ENCODE measurements around the gene RAD18. TPM values are rescaled to one million over a fixed set of nuclear protein-coding genes. Genes with fewer than 3 reads are reported as not detected.

Gene RAD18
- total RNA-seq, 3 donors from 2014 or later (not counting 1 experiment from before 2014, with no cell fraction given) = 19.8 to 23.3 (median 22.5) TPM

DNA sequence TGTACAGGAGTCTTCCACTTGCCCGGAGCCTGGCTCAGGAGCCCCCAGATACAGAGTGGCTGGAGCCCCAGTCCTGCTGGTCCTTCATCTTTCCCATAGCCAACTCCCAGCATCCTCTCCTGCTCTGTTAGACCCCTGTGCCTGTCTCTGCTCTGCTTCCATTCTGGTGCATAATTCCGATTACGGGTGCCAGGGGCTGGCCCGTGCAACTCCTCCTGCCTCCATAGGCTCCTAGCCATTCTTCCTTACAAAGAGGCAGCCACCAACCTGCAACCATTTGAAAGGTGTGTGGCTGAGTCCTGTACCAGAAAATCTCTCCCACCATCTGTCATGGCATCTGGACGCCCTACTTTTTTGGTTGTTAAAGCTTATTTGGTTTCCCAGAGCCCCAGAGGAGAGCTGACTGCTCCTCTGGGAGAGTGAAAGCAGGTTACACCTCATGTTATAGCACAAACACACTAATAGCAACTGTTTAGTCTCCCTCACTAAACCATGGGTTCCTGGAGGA lies 5.2 kb upstream of the RAD18 start:
- no peaks in the 10 kb centered on the region for H3K36me3 ChIP-seq (ENCODE audit: control insufficient read depth, insufficient read depth, low read length)
- intact Hi-C loops (cut with micrococcal nuclease) = no loop called here
- peaks cover 7 to 12% of the 10 kb centered on the region in 2 donors for H3K4me1 Mint-ChIP-seq
- no peak overlapping the region for H3K4me3 ChIP-seq (ENCODE audit: low read length)
- no peak for DNase-seq
- H3K4me1 ChIP-seq (ENCODE audit: control insufficient read depth, insufficient read depth, low read length) = peaks cover 8% of the 10 kb centered on the region
- no peak overlapping the region for H3K27ac ChIP-seq (ENCODE audit: low read length)
- no peaks in the 10 kb centered on the region for H3K9me3 ChIP-seq (ENCODE audit: control insufficient read depth, insufficient read depth, low read length)
- peaks cover 3% of the 10 kb centered on the region for H3K27me3 ChIP-seq (ENCODE audit: control insufficient read depth, insufficient read depth, low read length)
- 86% methylated on average over 5 of the region's 5 CpGs for WGBS (ENCODE audit: insufficient coverage)
- H3K9me3 Mint-ChIP-seq = no peaks in the 10 kb centered on the region
- no peak for ATAC-seq
- TF ChIP-seq, protein P1, sequence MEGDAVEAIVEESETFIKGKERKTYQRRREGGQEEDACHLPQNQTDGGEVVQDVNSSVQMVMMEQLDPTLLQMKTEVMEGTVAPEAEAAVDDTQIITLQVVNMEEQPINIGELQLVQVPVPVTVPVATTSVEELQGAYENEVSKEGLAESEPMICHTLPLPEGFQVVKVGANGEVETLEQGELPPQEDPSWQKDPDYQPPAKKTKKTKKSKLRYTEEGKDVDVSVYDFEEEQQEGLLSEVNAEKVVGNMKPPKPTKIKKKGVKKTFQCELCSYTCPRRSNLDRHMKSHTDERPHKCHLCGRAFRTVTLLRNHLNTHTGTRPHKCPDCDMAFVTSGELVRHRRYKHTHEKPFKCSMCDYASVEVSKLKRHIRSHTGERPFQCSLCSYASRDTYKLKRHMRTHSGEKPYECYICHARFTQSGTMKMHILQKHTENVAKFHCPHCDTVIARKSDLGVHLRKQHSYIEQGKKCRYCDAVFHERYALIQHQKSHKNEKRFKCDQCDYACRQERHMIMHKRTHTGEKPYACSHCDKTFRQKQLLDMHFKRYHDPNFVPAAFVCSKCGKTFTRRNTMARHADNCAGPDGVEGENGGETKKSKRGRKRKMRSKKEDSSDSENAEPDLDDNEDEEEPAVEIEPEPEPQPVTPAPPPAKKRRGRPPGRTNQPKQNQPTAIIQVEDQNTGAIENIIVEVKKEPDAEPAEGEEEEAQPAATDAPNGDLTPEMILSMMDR (IDR thresholded peaks at IDR 0.05) = no peak
- H3K4me3 Mint-ChIP-seq = no peak overlapping the region
- peaks cover 17 to 32% of the 10 kb centered on the region in 2 donors for H3K27me3 Mint-ChIP-seq (ENCODE audit: low read depth in 2 of 2)
- H3K27ac Mint-ChIP-seq = no peak overlapping the region
- H3K36me3 Mint-ChIP-seq = no peaks in the 10 kb centered on the region

DNA sequence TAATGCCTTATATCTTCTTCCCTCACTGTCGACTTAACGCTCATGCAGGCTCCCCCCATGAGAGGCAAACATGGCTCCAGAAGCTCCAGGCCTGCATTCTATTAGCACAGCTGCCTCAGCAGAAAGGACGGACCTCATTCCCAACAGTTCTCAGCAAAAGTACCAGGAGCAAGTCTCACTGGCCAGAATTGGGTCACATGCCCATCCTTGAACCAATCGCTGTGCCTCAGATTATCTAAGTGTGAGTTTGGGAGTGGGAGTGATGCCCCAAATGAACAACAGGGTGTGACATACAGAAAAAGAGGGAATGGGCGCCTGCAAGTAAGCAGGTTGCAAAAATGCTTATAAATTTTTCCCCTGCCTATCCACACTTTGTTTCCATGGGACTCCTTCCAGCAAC lies 4.3 kb upstream of the RAD18 start:
- TF ChIP-seq, protein P1 (IDR thresholded peaks at IDR 0.05) = no peak
- Histone ChIP-seq H3K27ac (ENCODE audit: low read length) (no peak overlapping the region), H3K9me3 (ENCODE audit: control insufficient read depth, insufficient read depth, low read length) (no peaks in the 10 kb centered on the region), H3K4me1 (ENCODE audit: control insufficient read depth, insufficient read depth, low read length) (peaks cover 13% of the 10 kb centered on the region), H3K36me3 (ENCODE audit: control insufficient read depth, insufficient read depth, low read length) (no peaks in the 10 kb centered on the region), H3K27me3 (ENCODE audit: control insufficient read depth, insufficient read depth, low read length) (peaks cover 3% of the 10 kb centered on the region), H3K4me3 (ENCODE audit: low read length) (no peak overlapping the region)
- H3K4me3 Mint-ChIP-seq = no peak overlapping the region
- DNase-seq = no peak
- intact Hi-C loops (cut with micrococcal nuclease) = no loop called here
- no peak for ATAC-seq
- 92% methylated on average over 4 of the region's 5 CpGs for WGBS (ENCODE audit: insufficient coverage)
- no peaks in the 10 kb centered on the region for H3K36me3 Mint-ChIP-seq
- no peaks in the 10 kb centered on the region for H3K9me3 Mint-ChIP-seq
- peaks cover 15 to 26% of the 10 kb centered on the region in 2 donors for H3K27me3 Mint-ChIP-seq (ENCODE audit: low read depth in 2 of 2)
- H3K4me1 Mint-ChIP-seq = peaks cover 15 to 21% of the 10 kb centered on the region in 2 donors
- H3K27ac Mint-ChIP-seq = no peak overlapping the region

DNA sequence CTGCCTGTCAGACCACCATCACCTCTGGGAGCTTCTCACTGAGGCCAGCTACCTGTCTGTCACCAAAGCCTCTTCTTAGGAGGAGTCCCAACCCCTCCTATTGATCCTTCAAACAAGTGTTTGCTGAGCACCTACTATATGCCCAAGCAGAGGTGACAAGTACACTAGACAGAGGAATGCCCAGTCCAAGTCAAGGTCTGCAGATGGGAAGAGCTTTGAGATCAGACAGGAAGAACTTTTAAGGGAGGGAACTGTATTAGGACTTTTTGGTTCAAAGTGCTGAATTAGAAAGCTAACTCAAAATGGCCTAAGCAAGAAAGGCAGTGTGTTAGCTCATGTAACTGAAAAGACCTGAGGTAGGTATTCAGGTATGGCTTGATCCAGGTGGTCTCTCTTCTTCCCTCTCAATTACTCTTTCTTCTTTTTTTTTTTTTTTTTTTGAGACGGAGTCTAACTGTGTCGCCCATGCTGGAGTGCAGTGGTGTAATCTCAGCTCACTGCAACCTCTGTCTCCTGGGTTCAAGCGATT lies 3.6 kb upstream of the RAD18 start:
- DNase-seq = no peak
- Histone ChIP-seq H3K36me3 (ENCODE audit: control insufficient read depth, insufficient read depth, low read length) (no peaks in the 10 kb centered on the region), H3K27me3 (ENCODE audit: control insufficient read depth, insufficient read depth, low read length) (peaks cover 3% of the 10 kb centered on the region), H3K27ac (ENCODE audit: low read length) (no peak overlapping the region), H3K9me3 (ENCODE audit: control insufficient read depth, insufficient read depth, low read length) (no peaks in the 10 kb centered on the region), H3K4me3 (ENCODE audit: low read length) (no peak overlapping the region), H3K4me1 (ENCODE audit: control insufficient read depth, insufficient read depth, low read length) (peaks cover 15% of the 10 kb centered on the region)
- ATAC-seq = no peak
- H3K4me3 Mint-ChIP-seq = no peak overlapping the region
- peaks cover 15 to 26% of the 10 kb centered on the region in 2 donors for H3K27me3 Mint-ChIP-seq (ENCODE audit: low read depth in 2 of 2)
- TF ChIP-seq, protein P1 (IDR thresholded peaks at IDR 0.05) = no peak
- 81% methylated on average over 3 of the region's 3 CpGs for WGBS (ENCODE audit: insufficient coverage)
- no peak overlapping the region for H3K27ac Mint-ChIP-seq
- H3K4me1 Mint-ChIP-seq = peaks cover 22 to 27% of the 10 kb centered on the region in 2 donors
- no peaks in the 10 kb centered on the region for H3K9me3 Mint-ChIP-seq
- intact Hi-C loops (cut with micrococcal nuclease) = no loop called here
- H3K36me3 Mint-ChIP-seq = no peaks in the 10 kb centered on the region

Measured in natural killer cell (primary cell).